ENCODE results near the gene EEF1A1. TPM values are rescaled to one million over a fixed set of nuclear protein-coding genes. Genes with fewer than 3 reads are reported as not detected.
"Not testable (repeated sequence)": the region's sequence is repeated elsewhere in the genome, so short reads cannot be mapped to it uniquely, and the experiment has no call there.

EEF1A1 gene
- total and polyA plus RNA-seq, 8 donors = 5,006 to 10,343 (median 7,039) TPM

- H3K4me1 ChIP-seq = peaks cover 0 to 11% (median 0%) of the 10 kb centered on the region in 3 donors
- peak; percentile 75 to 91 (median 82) for DNase-seq
- H3K27me3 ChIP-seq = no peaks in the 10 kb centered on the region
- no peaks in the 10 kb centered on the region for H3K9me3 ChIP-seq
- peak; percentile 22 to 52 (median 24) for ATAC-seq
- H3K4me3 ChIP-seq = peak overlapping the region; percentile 61 to 80 (median 66)
- peak overlapping the region; percentile 87 to 99 (median 94) for H3K27ac ChIP-seq
- no peak for FAIRE-seq
- peaks cover 0 to 10% (median 0%) of the 10 kb centered on the region in 3 donors for H3K36me3 ChIP-seq
- WGBS, 2 donors = 3 to 4% methylated on average over 50 of the region's 50 CpGs
- intact Hi-C loops (cut with DNase I) = loop anchor here in 1 of 3 donors (10.0 kb wide), 1 partner anchor 61 kb away; no protein-coding TSS in a partner anchor
- TF ChIP-seq CTCF (IDR thresholded peaks at IDR 0.05) = no peak
Measured at GRCh38 chr6:73523434-73524123, 2.7 kb upstream of the EEF1A1 start.

- Histone ChIP-seq H3K4me3 (peak overlapping the region; percentile 33 to 80 (median 65)), H3K27me3 (no peaks in the 10 kb centered on the region), H3K4me1 (peaks cover 8 to 20% (median 8%) of the 10 kb centered on the region in 3 donors), H3K9me3 (no peaks in the 10 kb centered on the region), H3K36me3 (peaks cover 5 to 28% (median 9%) of the 10 kb centered on the region in 3 donors), H3K27ac (peak overlapping the region; percentile 98 to 99 (median 98))
- peak in 3 of 6 donors; percentile 82 to 92 (median 85) for DNase-seq
- ATAC-seq = peak; percentile 46 to 67 (median 58)
- intact Hi-C loops (cut with DNase I) = loop anchor here in 1 of 3 donors (10.0 kb wide), 1 partner anchor 63 kb away; no protein-coding TSS in a partner anchor
- WGBS, 2 donors = 0% methylated on average over 36 of the region's 36 CpGs
- TF ChIP-seq CTCF (IDR thresholded peaks at IDR 0.05) = no peak
- FAIRE-seq = no peak
Measured at GRCh38 chr6:73521351-73521985, 636 bp upstream of the EEF1A1 start.

GRCh38 chr6:73519926-73520687 lies 725 bp downstream of the EEF1A1 start:
- intact Hi-C loops (cut with DNase I) = loop anchor here in 1 of 3 donors (5.0 to 10.0 kb wide), 2 partner anchors 65 to 92 kb away; no protein-coding TSS in a partner anchor
- Histone ChIP-seq H3K27me3 (no peaks in the 10 kb centered on the region), H3K27ac (peak overlapping the region; percentile 94 to 99 (median 98)), H3K9me3 (no peaks in the 10 kb centered on the region), H3K4me1 (peaks cover 9 to 29% (median 15%) of the 10 kb centered on the region in 3 donors), H3K36me3 (peaks cover 5 to 33% (median 11%) of the 10 kb centered on the region in 3 donors), H3K4me3 (peak overlapping the region; percentile 64 to 85 (median 73))
- DNase-seq (peak; percentile 64 to 89 (median 81)), ATAC-seq (peak; percentile 25 to 52 (median 38)), FAIRE-seq (no peak)
- WGBS, 2 donors = 0% methylated on average over 49 to 56 of the region's 56 CpGs
- no peak for TF ChIP-seq CTCF (IDR thresholded peaks at IDR 0.05)

DNA sequence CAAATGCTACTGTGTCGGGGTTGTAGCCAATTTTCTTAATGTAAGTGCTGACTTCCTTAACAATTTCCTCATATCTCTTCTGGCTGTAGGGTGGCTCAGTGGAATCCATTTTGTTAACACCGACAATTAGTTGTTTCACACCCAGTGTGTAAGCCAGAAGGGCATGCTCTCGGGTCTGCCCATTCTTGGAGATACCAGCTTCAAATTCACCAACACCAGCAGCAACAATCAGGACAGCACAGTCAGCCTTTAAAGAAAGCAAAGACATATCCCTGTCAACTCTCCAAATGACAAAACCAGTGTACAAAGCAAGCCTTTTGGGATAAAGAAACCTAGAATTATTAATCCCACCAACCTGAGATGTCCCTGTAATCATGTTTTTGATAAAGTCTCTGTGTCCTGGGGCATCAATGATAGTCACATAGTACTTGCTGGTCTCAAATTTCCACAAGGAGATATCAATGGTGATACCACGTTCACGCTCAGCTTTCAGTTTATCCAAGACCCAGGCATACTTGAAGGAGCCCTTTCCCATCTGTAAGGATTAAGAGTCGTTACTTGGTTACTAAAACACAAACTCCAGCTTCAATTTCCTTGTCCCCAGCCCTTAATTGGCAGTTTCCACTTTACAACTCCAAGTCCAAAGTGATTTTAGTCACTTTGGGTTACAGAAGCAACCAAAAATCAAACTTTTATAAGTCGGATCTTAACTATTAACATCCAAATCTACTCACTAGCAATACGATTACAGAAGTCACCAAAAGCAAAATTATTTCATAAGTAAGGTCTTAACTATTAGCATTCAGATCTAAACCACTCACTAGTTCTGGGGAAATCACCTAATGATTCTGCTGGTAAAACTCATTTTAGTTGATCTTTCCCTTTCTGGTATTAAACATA lies 1.6 kb downstream of the EEF1A1 start:
- not testable (repeated sequence) for ATAC-seq, DNase-seq, H3K9me3 ChIP-seq, H3K27me3 ChIP-seq, FAIRE-seq
- Histone ChIP-seq H3K4me1 (peaks cover 9 to 29% (median 15%) of the 10 kb centered on the region in 3 donors), H3K27ac (peak overlapping the region; percentile 94 to 99 (median 98)), H3K4me3 (peak overlapping the region; percentile 64 to 85 (median 73)), H3K36me3 (peaks cover 5 to 37% (median 11%) of the 10 kb centered on the region in 3 donors)
- intact Hi-C loops (cut with DNase I) = loop anchor here in 1 of 3 donors (5.0 kb wide), 1 partner anchor 93 kb away; no protein-coding TSS in a partner anchor
- 3 to 8% methylated on average over 7 of the region's 8 CpGs for WGBS, 2 donors

GRCh38 chr6:73518100-73518981 lies 2.5 kb downstream of the EEF1A1 start:
- Histone ChIP-seq H3K36me3 (peaks cover 5 to 37% (median 11%) of the 10 kb centered on the region in 3 donors), H3K27ac (peak overlapping the region in 2 of 4 donors; percentile 27 to 98), H3K4me3 (peak overlapping the region in 3 of 4 donors; percentile 11 to 80 (median 66)), H3K4me1 (peaks cover 9 to 29% (median 15%) of the 10 kb centered on the region in 3 donors)
- H3K9me3 ChIP-seq, FAIRE-seq, ATAC-seq, DNase-seq, H3K27me3 ChIP-seq: not testable (repeated sequence)
- 9 to 10% methylated on average over 15 of the region's 19 CpGs for WGBS, 2 donors
- intact Hi-C loops (cut with DNase I) = loop anchor here in 1 of 3 donors (5.0 kb wide), 1 partner anchor 94 kb away; no protein-coding TSS in a partner anchor

All from pancreas (tissue), 10 donors.